ENCODE data around the gene NLGN1. TPM values are rescaled to one million over a fixed set of nuclear protein-coding genes. Genes with fewer than 3 reads are reported as not detected.

The NLGN1 gene
- total and polyA plus RNA-seq, 11 donors, result 1.8 to 27.6 (median 15.5) TPM

GRCh38 chr3:174253940-174254339, 856.4 kb downstream of the NLGN1 start:
- 92 to 93% (median 92%) methylated on average over 4 of the region's 4 CpGs for WGBS, 4 donors
- Histone ChIP-seq H3K36me3 (no peaks in the 10 kb centered on the region), H3K9me3 (peaks cover 0 to 12% (median 3%) of the 10 kb centered on the region in 12 donors), H3K4me3 (no peak overlapping the region), H3K27me3 (no peaks in the 10 kb centered on the region), H3K4me1 (peaks cover 0 to 3% (median 0%) of the 10 kb centered on the region in 12 donors), H3K27ac (no peak overlapping the region)
- intact Hi-C loops (cut with DNase I), result no loop called here
- TF ChIP-seq CTCF (IDR thresholded peaks at IDR 0.05), result no peak
- no peak for TF ChIP-seq POLR2A (IDR thresholded peaks at IDR 0.05)
- DNase-seq (no peak), ATAC-seq (no peak)

- Histone ChIP-seq H3K9me3 (peaks cover 0 to 12% (median 3%) of the 10 kb centered on the region in 12 donors), H3K4me1 (peaks cover 0 to 3% (median 0%) of the 10 kb centered on the region in 12 donors), H3K36me3 (no peaks in the 10 kb centered on the region), H3K4me3 (no peak overlapping the region), H3K27ac (no peak overlapping the region), H3K27me3 (no peaks in the 10 kb centered on the region)
- WGBS, 4 donors, result 86 to 97% (median 90%) methylated on average over 6 of the region's 6 CpGs
- no peak for TF ChIP-seq POLR2A (IDR thresholded peaks at IDR 0.05)
- TF ChIP-seq CTCF (IDR thresholded peaks at IDR 0.05), result no peak
- intact Hi-C loops (cut with DNase I), result no loop called here
- ATAC-seq (no peak), DNase-seq (no peak)
These were observed 857.9 kb downstream of the NLGN1 start for GRCh38 chr3:174255454-174255853.

GRCh38 chr3:174266476-174266875, 868.9 kb downstream of the NLGN1 start:
- intact Hi-C loops (cut with DNase I), result no loop called here
- H3K27ac ChIP-seq, result no peak overlapping the region
- H3K27me3 ChIP-seq, result no peaks in the 10 kb centered on the region
- H3K36me3 ChIP-seq, result no peaks in the 10 kb centered on the region
- no peak overlapping the region for H3K4me3 ChIP-seq
- no peaks in the 10 kb centered on the region for H3K4me1 ChIP-seq
- DNase-seq, result no peak
- no peaks in the 10 kb centered on the region for H3K9me3 ChIP-seq
- 57 to 84% (median 66%) methylated on average over 2 of the region's 2 CpGs for WGBS, 4 donors
- TF ChIP-seq CTCF (IDR thresholded peaks at IDR 0.05), result no peak
- TF ChIP-seq POLR2A (IDR thresholded peaks at IDR 0.05), result no peak
- no peak for ATAC-seq

- ATAC-seq (no peak), DNase-seq (no peak)
- 74 to 83% (median 78%) methylated on average over 5 of the region's 5 CpGs for WGBS, 4 donors
These were observed 870.5 kb downstream of the NLGN1 start for GRCh38 chr3:174268061-174268460.

More at GRCh38 chr3:174268061-174268460, 870.5 kb downstream of the NLGN1 start:
- TF ChIP-seq POLR2A (IDR thresholded peaks at IDR 0.05), result no peak
- no peak for TF ChIP-seq CTCF (IDR thresholded peaks at IDR 0.05)
- H3K9me3 ChIP-seq, result no peaks in the 10 kb centered on the region
- no peak overlapping the region for H3K4me3 ChIP-seq
- H3K27me3 ChIP-seq, result no peaks in the 10 kb centered on the region
- no peaks in the 10 kb centered on the region for H3K36me3 ChIP-seq
- H3K4me1 ChIP-seq, result no peaks in the 10 kb centered on the region
- intact Hi-C loops (cut with DNase I), result no loop called here
- no peak overlapping the region for H3K27ac ChIP-seq

Data from heart left ventricle (tissue), 16 donors.